GM12872 (cell line): ENCODE results near the gene NID1.

ENCODE experiments used
- TF ChIP-seq, protein P1 (sequence below): IDR thresholded peaks from 3 replicates; pipeline ENCODE4 v1.5.1; 2011; ENCODE audit warnings: low read depth, mild to moderate bottlenecking, low read length, moderate library complexity; ENCODE audit not compliant: insufficient read depth

The NID1 gene

DNA sequence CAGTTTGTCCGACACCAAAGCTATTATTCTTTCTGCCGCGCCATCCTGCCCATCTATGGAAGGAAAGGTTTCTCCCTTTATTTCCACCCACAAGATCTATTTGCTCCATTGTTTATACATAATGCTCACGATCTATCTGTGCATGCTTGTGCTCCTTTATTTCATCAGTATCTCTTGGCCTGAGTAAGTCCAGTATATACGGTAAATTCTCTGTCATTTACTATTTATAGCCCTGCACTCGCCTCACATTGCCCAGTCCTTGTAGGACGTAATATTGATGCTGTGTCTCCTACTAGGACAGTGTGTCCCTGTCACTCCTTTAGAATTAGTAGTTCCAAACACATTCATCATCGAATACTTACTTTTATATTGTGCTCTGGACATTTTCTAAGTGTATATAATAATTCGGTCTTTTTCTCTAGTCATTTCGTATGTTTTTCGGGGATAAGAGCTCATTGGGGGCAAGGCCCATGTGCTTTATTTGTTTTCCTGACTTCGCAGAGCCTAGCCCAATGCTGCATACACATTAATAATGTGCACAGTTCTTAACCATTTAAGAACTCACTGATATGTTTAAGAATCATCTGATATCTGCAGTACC lies 3.1 kb upstream of the NID1 start:
- TF ChIP-seq, protein P1, sequence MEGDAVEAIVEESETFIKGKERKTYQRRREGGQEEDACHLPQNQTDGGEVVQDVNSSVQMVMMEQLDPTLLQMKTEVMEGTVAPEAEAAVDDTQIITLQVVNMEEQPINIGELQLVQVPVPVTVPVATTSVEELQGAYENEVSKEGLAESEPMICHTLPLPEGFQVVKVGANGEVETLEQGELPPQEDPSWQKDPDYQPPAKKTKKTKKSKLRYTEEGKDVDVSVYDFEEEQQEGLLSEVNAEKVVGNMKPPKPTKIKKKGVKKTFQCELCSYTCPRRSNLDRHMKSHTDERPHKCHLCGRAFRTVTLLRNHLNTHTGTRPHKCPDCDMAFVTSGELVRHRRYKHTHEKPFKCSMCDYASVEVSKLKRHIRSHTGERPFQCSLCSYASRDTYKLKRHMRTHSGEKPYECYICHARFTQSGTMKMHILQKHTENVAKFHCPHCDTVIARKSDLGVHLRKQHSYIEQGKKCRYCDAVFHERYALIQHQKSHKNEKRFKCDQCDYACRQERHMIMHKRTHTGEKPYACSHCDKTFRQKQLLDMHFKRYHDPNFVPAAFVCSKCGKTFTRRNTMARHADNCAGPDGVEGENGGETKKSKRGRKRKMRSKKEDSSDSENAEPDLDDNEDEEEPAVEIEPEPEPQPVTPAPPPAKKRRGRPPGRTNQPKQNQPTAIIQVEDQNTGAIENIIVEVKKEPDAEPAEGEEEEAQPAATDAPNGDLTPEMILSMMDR, result no peak

DNA sequence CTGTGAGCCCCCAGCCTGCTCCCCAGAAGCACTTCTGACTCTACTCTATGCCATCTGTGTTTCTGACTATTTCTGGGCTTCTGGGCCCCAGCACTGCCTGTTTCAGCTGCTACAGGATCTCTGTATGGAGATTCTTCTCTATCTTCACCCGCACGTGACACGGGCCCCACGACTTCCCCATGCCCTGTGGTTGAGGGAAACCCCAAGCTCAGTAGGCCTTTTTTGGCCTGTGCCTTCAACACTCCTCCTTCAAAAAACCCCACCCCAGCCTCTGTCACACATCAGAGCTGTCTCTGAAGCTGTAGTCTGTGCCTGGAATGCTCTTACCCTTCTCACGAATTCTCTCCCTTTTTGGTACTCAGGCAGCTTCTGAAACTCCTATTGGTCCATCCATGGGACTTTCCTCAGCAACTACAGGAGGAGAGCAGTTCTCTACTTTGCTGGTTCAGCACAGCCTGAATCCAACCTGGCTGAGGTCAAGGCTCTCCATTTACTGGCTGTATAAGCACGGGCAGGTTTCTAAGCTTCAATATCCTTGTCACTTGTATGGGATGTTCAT lies 2.0 kb upstream of the NID1 start:
- TF ChIP-seq, protein P1, result no peak

DNA sequence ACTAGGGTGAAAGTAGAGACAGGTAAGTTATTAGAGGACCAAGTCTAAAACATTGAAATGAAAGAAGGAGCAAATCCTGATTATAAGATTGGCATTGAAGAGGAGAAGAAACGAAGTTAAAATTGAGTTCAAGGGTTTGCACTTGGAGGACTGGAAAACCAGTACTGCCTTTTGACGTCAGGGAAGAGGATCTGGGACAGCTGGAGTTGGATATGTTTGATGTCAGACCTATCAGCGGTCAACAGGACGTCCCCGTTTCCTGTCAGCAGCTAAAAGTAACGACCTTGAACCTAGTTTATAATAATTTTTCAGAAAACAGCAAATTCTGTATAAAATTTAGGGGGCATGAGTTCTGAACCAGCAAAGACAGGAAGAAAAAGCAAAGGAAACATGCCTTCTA lies 1.2 kb upstream of the NID1 start:
- TF ChIP-seq, protein P1, result no peak

DNA sequence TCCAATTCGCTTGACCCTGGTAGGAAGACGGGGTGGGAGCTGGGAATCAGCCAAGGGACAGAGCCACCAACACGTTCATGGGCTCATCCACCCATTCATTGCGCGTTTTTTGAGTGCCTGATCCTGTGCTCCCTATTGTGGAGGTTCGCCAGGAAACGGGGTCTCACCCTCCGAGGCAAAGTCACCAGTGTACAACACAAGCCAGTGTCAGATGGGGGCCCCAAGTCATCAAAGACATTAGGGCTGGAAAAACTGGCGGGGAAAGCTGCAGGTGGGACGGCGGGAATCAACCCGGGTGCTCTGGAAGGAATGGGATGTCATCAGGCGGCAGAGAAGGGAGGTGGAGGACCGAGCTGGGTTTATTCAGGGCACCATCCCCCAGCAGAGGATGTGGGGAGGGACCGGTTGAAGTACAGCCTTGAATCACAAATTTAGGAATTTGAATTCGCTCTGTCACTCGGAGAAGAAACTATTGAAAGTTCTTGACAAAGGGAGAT lies 667 bp upstream of the NID1 start:
- TF ChIP-seq, protein P1, result no peak

DNA sequence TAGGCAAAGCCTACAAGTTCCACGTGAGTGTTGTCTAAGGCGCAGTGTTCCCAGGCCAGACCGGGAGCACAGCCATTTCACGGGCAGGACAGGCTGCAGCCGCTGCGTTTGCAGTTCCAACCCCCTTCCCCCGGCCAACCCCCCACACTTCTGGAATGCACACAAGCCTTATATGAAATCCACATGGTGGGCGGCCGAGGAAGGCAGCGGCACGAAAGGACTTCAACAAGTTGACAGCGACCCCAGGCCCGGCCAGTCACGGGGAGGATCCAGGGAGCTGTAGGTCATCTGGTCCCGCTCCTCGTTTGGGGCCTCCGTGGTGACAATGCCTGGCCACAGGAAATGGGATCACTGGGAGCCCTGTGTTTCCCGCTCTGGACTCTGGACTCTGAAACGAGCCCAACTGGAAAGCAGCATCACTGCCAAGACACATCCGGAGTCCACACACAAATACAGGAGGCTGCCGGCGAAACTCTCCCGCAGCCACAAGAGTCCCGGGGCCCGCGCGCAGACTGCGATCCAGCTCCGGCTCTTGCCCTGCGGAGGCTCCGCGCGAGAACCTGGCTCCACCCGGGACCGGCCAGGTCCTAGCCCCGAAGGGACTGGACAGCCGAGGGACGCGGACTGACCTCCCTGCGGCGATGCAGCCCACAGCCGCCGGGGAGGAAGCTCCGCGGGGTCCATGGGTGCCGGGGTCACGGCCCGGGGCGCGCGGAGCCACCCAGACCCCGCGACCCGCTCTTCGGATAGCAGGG lies 794 bp downstream of the NID1 start:
- TF ChIP-seq, protein P1, result no peak

DNA sequence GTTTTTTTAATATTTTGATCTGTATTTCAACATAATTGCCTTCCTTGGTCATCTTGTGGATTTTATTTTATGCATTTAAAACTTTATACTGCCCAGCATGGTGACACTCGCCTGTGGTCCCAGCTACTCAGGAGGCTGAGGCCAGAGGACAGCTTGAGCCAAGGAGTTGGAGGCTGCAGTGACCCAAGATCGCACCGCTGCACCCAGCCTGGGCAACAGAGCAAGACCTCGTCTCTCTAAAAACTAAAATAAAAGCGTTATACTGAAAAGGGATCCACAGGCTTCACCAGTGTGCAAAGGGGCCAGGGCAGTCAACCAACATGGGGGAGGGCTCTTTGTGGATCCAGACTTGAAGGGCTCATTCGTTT lies 1.4 kb downstream of the NID1 start:
- TF ChIP-seq, protein P1, result no peak

DNA sequence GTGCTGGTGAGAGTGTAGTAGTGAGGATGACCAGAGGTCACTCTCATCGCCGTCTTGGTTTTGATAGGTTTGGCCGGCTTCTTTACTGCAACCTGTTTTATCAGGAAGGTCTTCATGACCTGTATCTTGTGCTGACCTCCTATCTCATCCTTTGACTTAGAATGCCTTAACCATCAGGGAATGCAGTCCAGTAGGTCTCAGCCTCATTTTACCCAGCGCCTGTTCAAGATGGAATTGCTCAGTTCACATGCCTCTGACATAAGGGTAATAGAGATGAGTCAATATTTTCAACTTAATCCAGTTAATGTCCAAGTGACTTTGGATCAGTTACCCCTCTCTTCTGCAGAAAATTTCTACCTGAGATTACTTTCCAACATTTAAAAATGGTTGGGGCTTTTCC lies 4.6 kb downstream of the NID1 start:
- TF ChIP-seq, protein P1, result no peak
